ENCODE results near the gene MBOAT1.

DNA sequence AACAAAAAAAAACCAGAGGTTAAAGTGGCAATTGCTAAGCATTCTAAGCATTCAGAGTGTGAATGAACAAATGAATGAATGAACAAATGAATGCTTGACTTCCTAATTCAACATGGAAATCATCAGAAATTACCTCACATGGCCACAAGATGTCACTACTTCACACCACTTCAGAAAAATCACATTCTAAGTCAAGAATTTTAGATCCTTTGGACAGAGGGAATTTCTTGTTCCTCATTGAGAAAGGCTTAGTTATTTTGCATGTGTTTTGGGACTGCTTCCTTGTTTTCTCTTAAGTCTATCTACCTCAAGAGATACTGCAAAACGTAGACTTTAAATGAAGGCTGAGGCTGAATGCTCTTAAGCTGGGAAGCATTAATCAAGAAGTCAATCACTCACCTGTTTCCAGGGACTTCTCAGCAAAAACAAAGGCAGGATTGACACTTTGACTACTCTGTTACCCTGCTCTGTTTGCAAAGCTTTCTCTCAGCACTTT, 120.2 kb downstream of the MBOAT1 start:
- TF ChIP-seq, protein P1, sequence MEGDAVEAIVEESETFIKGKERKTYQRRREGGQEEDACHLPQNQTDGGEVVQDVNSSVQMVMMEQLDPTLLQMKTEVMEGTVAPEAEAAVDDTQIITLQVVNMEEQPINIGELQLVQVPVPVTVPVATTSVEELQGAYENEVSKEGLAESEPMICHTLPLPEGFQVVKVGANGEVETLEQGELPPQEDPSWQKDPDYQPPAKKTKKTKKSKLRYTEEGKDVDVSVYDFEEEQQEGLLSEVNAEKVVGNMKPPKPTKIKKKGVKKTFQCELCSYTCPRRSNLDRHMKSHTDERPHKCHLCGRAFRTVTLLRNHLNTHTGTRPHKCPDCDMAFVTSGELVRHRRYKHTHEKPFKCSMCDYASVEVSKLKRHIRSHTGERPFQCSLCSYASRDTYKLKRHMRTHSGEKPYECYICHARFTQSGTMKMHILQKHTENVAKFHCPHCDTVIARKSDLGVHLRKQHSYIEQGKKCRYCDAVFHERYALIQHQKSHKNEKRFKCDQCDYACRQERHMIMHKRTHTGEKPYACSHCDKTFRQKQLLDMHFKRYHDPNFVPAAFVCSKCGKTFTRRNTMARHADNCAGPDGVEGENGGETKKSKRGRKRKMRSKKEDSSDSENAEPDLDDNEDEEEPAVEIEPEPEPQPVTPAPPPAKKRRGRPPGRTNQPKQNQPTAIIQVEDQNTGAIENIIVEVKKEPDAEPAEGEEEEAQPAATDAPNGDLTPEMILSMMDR (IDR thresholded peaks at IDR 0.05 in 4 of 5, conservative IDR thresholded peaks at IDR 0.05 in 1 of 5), result peak; percentile 51 to 65 (median 61)
- TF ChIP-seq POLR2A (IDR thresholded peaks at IDR 0.05), result no peak

All from gastrocnemius medialis (tissue), 4 donors.